OCI-LY7 (cell line): ENCODE results near the gene CNTN1. TPM values are rescaled to one million over a fixed set of nuclear protein-coding genes. Genes with fewer than 3 reads are reported as not detected.

Experiments used
- Bru-seq: library from RNA; stranded (reverse); fragments of 400-500 nt; gene quantifications from one replicate; lab custom pipeline; 2021; lab: Mats Ljungman, UMichigan
- BruChase-seq, 2 experiments: library from RNA; stranded (reverse); fragments of 400-500 nt; gene quantifications; one replicate each; lab custom pipeline; 2021; lab: Mats Ljungman, UMichigan
- BruUV-seq: library from RNA; stranded (reverse); fragments of 400-500 nt; replicated peaks from 2 replicates; lab custom pipeline; 2021; lab: Mats Ljungman, UMichigan
- CTCF ChIA-PET: fragments of 300-600 bp; sonication (Branson Sonifier 250); formaldehyde crosslinking; loops from one replicate; lab custom pipeline; 2022; ENCODE audit warnings: antibody characterized with exemption; ENCODE audit not compliant: unreplicated experiment; lab: Charles Lee
- POLR2A ChIA-PET: fragments of 300-600 bp; sonication (Branson Sonifier 250); formaldehyde crosslinking; loops from one replicate; lab custom pipeline; 2022; ENCODE audit warnings: antibody characterized with exemption; lab: Charles Lee
- DNase-seq: peaks from one replicate; pipeline ENCODE4 v3.0.0-alpha.2; 2015; ENCODE audit warnings: low spot score
- H2AFZ ChIP-seq: fragments of 200-600 bp; sonication (generic), shearing (Covaris generic); 2 replicates; pipeline ENCODE4 v1.6.1; 2014; ENCODE audit warnings: mild to moderate bottlenecking, antibody characterized with exemption, low read length, moderate library complexity
- H3K27ac ChIP-seq: fragments of 200-600 bp; sonication (generic); 2 replicates; pipeline ENCODE4 v1.5.1; 2014; ENCODE audit warnings: mixed run types, low read depth, mild to moderate bottlenecking, moderate library complexity, low read length, inconsistent platforms; ENCODE audit not compliant: poor library complexity, severe bottlenecking
- H3K36me3 ChIP-seq: fragments of 200-600 bp; sonication (generic); 2 replicates; pipeline ENCODE4 v1.6.1; 2014; ENCODE audit warnings: mild to moderate bottlenecking, antibody characterized with exemption, low read length, moderate library complexity, mixed read lengths; ENCODE audit not compliant: insufficient read depth
- H3K4me1 ChIP-seq: fragments of 200-600 bp; sonication (generic); 2 replicates; pipeline ENCODE4 v1.5.1; 2014; ENCODE audit warnings: mild to moderate bottlenecking, low read length; ENCODE audit not compliant: insufficient read depth, poor library complexity, severe bottlenecking
- H3K4me2 ChIP-seq: fragments of 200-600 bp; sonication (generic); 2 replicates; pipeline ENCODE4 v1.6.1; 2014; ENCODE audit warnings: mild to moderate bottlenecking, low read length
- H3K4me3 ChIP-seq: fragments of 200-600 bp; sonication (generic); 2 replicates; pipeline ENCODE4 v1.5.1; 2014; ENCODE audit warnings: mild to moderate bottlenecking, low read depth, low read length; ENCODE audit not compliant: poor library complexity, severe bottlenecking
- H3K79me2 ChIP-seq: fragments of 200-600 bp; sonication (generic); 2 replicates; pipeline ENCODE4 v1.6.1; 2016; ENCODE audit warnings: low read depth, mild to moderate bottlenecking, low read length, moderate library complexity, mixed read lengths; ENCODE audit not compliant: insufficient read depth
- H3K9me2 ChIP-seq: fragments of 200-600 bp; sonication (generic); 2 replicates; pipeline ENCODE4 v1.6.1; 2016; ENCODE audit warnings: mild to moderate bottlenecking, low read length, mixed read lengths; ENCODE audit not compliant: insufficient read depth
- H3K9me3 ChIP-seq: fragments of 200-600 bp; sonication (generic); 2 replicates; pipeline ENCODE4 v1.6.1; 2014; ENCODE audit warnings: mild to moderate bottlenecking, mixed run types, low read length, mixed read lengths
- H4K20me1 ChIP-seq: fragments of 200-600 bp; sonication (generic); 2 replicates; pipeline ENCODE4 v1.6.1; 2014; ENCODE audit warnings: mild to moderate bottlenecking, antibody characterized with exemption, low read length, moderate library complexity, mixed read lengths; ENCODE audit not compliant: insufficient read depth
- CTCF ChIP-seq: fragments of 200-600 bp; sonication (generic); conservative IDR thresholded peaks from 2 replicates; pipeline ENCODE4 v1.5.1; 2014; ENCODE audit warnings: mild to moderate bottlenecking, antibody characterized with exemption, low read length, moderate library complexity, mixed read lengths
- EZH2phosphoT487 ChIP-seq: fragments of 200-600 bp; sonication (generic); IDR thresholded peaks from 2 replicates; pipeline ENCODE4 v1.6.1; 2018; ENCODE audit warnings: low read depth, borderline replicate concordance, mild to moderate bottlenecking, mixed run types, antibody characterized with exemption, low read length, moderate library complexity, mixed read lengths
- intact Hi-C: fragments of 100-400 bp; cut with micrococcal nuclease; formaldehyde crosslinking; loops from one replicate; pipeline ENCODE4 v1.10.0; 2022; ENCODE audit not compliant: unreplicated experiment
- long read RNA-seq: library from polyadenylated mRNA; stranded (forward); transcript quantifications from one replicate; pipeline ENCODE4 v2.0.0, GENCODE V29; 2022
- total RNA-seq, 2 experiments: library from RNA; depleted of rRNA in 1 of 2; stranded (reverse); fragments of >200 nt in 1 of 2; shearing (Covaris generic) in 1 of 2; gene quantifications; 2 replicates each; pipeline ENCODE4 v1.2.3, GENCODE V29; 2014 to 2022

CNTN1 gene
- not detected in 2 replicates for total RNA-seq (2014; rRNA removed; shearing (Covaris generic))
- total RNA-seq (2022): not detected in 2 replicates
- Bru-seq, nascent RNA: percentile 2 among the genes with signal in this experiment
- percentile 1 among the genes with signal in this experiment for BruChase-seq, experiment 1, labeled RNA remaining after a 6-hour chase
- percentile 1 among the genes with signal in this experiment for BruChase-seq, experiment 2, labeled RNA remaining after a 2-hour chase
- long read RNA-seq: 0 reads

- Histone ChIP-seq H3K9me2 (no peaks in the 10 kb centered on the region), H4K20me1 (no peaks in the 10 kb centered on the region), H2AFZ (no peak within 1 kb of the TSS), H3K36me3 (no peaks in the 10 kb centered on the region), H3K4me2 (no peak within 1 kb of the TSS), H3K4me1 (no peaks in the 10 kb centered on the region), H3K27ac (no peak within 1 kb of the TSS), H3K9me3 (no peaks in the 10 kb centered on the region), H3K4me3 (no peak within 1 kb of the TSS), H3K79me2 (no peaks in the 10 kb centered on the region)
- no TSS peak for BruUV-seq
- ChIA-PET POLR2A (no interaction called here), CTCF (no interaction called here)
- DNase-seq: no peak
- intact Hi-C loops: no loop called here
- TF ChIP-seq CTCF (no peak), EZH2phosphoT487 (no peak)
These were observed at the start of gene CNTN1 for GRCh38 chr12:40691913-40692764. TSS of gene CNTN1 (plus strand) at chr12:40692439.

GRCh38 chr12:40643506-40643905 lies 48.7 kb upstream of the CNTN1 start:
- H2AFZ ChIP-seq: no peak overlapping the region
- no TSS peak for BruUV-seq
- no peak for DNase-seq
- CTCF ChIA-PET: no interaction called here
- H3K4me3 ChIP-seq: no peak overlapping the region
- H4K20me1 ChIP-seq: no peaks in the 10 kb centered on the region
- H3K79me2 ChIP-seq: no peaks in the 10 kb centered on the region
- no peaks in the 10 kb centered on the region for H3K4me1 ChIP-seq
- H3K9me2 ChIP-seq: no peaks in the 10 kb centered on the region
- intact Hi-C loops: no loop called here
- TF ChIP-seq CTCF (no peak), EZH2phosphoT487 (no peak)
- H3K36me3 ChIP-seq: no peaks in the 10 kb centered on the region
- H3K4me2 ChIP-seq: no peak overlapping the region
- no peaks in the 10 kb centered on the region for H3K9me3 ChIP-seq
- no peak overlapping the region for H3K27ac ChIP-seq
- POLR2A ChIA-PET: no interaction called here
